ENCODE results near the gene IGFBP7. TPM values are rescaled to one million over a fixed set of nuclear protein-coding genes. Genes with fewer than 3 reads are reported as not detected.
A peak's percentile ranks its signal among the peaks of the same experiment; 100 is the strongest.

IGFBP7 gene
- 343 TPM for polyA plus RNA-seq (2013, experiment 1 of 2)
- polyA plus RNA-seq (2013, experiment 2 of 2), result 351 TPM

DNA sequence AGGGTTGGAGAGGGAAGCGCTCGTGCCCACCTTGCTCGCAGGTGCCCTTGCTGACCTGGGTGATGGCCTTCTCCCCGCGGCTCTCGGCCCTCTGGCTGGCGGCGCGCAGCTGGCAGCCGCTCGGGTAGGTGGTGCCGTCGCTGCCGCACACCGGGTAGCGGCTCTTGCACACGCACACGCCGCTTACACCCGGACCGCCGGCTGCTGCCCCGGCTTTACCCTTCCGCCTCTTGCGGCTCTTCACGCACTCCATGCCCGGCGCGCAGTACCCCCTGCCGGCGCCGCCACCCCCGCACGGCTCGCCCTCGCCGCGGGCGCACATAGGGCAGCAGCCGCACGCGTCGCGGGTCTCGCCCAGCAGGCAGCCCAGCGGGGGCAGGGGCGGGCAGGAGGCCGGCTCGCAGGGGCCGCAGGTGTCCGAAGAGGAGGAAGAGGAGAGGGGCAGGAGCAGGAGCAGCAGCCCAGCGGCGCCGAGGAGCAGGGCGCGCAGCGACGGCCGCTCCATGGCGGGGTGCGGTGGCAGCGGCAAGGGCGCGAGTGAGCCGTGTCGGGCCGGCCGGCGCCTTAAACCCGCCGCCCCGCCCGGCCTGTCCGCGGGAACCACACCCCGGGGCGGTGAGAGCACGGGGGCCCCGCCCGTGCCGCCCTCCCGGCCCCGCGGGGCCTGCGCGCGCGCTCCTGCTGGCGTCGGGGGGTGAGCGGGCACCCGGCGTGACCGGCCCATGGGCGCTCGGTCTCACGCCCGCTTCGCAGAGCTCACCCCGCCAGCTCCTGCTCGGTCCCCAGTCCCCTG lies at the start of gene IGFBP7:
IGFBP7 (minus strand) TSS at position 539 of the 793 bp plus-strand sequence; CDS start at position 505, 34 bp downstream.
- H3K9me3 ChIP-seq (ENCODE audit: control insufficient read depth, low read length), result no peaks in the 10 kb centered on the region
- WGBS, 2 experiments (ENCODE audit: insufficient coverage in 2 of 2), result 2 to 3% methylated on average over 72 to 90 of the region's 101 CpGs
- peak within 1 kb of the TSS; percentile 63 for H3K4me3 ChIP-seq (ENCODE audit: extremely low read depth, insufficient read depth, low read length, poor library complexity, severe bottlenecking)
- H3K27ac ChIP-seq (ENCODE audit: low read depth, low read length, severe bottlenecking), result peak within 1 kb of the TSS; percentile 31
- H3K4me1 ChIP-seq (ENCODE audit: control insufficient read depth, insufficient read depth, low read length, poor library complexity, severe bottlenecking), result peaks cover 30% of the 10 kb centered on the region
- peaks cover 30% of the 10 kb centered on the region for H3K36me3 ChIP-seq (ENCODE audit: control insufficient read depth, insufficient read depth, low read length)

DNA sequence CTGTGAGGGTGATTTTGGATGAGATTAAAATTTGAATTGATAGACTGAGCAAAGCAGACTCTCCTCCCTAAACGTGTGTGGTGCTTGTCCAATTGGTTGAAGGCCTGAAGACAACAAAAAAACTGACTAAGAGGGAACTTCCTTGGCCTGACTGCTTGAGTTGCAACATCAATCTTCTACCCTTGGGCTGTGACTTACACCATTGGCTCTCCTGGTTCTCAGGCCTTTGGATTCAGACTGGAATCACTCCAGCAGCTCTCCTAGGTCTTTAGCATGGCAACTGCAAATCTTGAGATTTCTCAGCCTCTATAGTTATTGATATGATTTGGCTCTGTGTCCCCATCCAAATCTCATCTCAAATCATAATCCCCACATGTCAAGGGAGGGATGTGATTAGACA lies 49.7 kb upstream of the IGFBP7 start:
- Histone ChIP-seq H3K4me1 (ENCODE audit: control insufficient read depth, insufficient read depth, low read length, poor library complexity, severe bottlenecking) (peaks cover 7% of the 10 kb centered on the region), H3K27ac (ENCODE audit: low read depth, low read length, severe bottlenecking) (no peak overlapping the region), H3K4me3 (ENCODE audit: extremely low read depth, insufficient read depth, low read length, poor library complexity, severe bottlenecking) (no peak overlapping the region), H3K36me3 (ENCODE audit: control insufficient read depth, insufficient read depth, low read length) (no peaks in the 10 kb centered on the region), H3K9me3 (ENCODE audit: control insufficient read depth, low read length) (peaks cover 5% of the 10 kb centered on the region)
- WGBS, 2 experiments (ENCODE audit: insufficient coverage in 2 of 2), result 100% methylated on average over 1 of the region's 1 CpG; no CpG with 5 or more reads in 1 of the 2 experiments

DNA sequence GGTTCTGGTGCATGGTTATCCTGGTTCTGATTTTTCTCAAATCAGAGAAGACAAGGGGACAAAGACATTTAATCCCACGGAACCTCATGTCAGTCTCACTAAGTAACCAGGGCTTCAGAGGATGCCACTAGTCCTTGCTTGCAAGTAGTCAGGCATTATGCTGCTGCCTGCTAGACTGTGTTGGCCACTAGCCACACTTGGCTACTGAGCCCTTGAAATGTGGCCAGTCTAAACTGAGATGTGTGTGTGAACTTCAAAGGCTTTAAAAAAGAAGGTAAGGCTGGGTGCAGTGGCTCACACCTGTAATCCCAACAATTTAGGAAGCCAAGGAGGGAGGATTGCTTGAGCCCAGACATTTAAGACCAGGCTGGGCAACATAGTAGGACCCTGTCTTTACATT lies 48.6 kb upstream of the IGFBP7 start:
- Histone ChIP-seq H3K27ac (ENCODE audit: low read depth, low read length, severe bottlenecking) (no peak overlapping the region), H3K4me1 (ENCODE audit: control insufficient read depth, insufficient read depth, low read length, poor library complexity, severe bottlenecking) (peaks cover 15% of the 10 kb centered on the region), H3K4me3 (ENCODE audit: extremely low read depth, insufficient read depth, low read length, poor library complexity, severe bottlenecking) (no peak overlapping the region), H3K36me3 (ENCODE audit: control insufficient read depth, insufficient read depth, low read length) (no peaks in the 10 kb centered on the region), H3K9me3 (ENCODE audit: control insufficient read depth, low read length) (peaks cover 5% of the 10 kb centered on the region)
- 71 to 88% methylated on average over 1 of the region's 1 CpG for WGBS, 2 experiments (ENCODE audit: insufficient coverage in 2 of 2)

GRCh38 chr4:57158221-57158620 lies 48.0 kb upstream of the IGFBP7 start:
- Histone ChIP-seq H3K4me3 (ENCODE audit: extremely low read depth, insufficient read depth, low read length, poor library complexity, severe bottlenecking) (no peak overlapping the region), H3K9me3 (ENCODE audit: control insufficient read depth, low read length) (peaks cover 5% of the 10 kb centered on the region), H3K27ac (ENCODE audit: low read depth, low read length, severe bottlenecking) (no peak overlapping the region), H3K4me1 (ENCODE audit: control insufficient read depth, insufficient read depth, low read length, poor library complexity, severe bottlenecking) (peaks cover 20% of the 10 kb centered on the region), H3K36me3 (ENCODE audit: control insufficient read depth, insufficient read depth, low read length) (no peaks in the 10 kb centered on the region)
- 50 to 71% methylated on average over 1 to 2 of the region's 2 CpGs for WGBS, 2 experiments (ENCODE audit: insufficient coverage in 2 of 2)

DNA sequence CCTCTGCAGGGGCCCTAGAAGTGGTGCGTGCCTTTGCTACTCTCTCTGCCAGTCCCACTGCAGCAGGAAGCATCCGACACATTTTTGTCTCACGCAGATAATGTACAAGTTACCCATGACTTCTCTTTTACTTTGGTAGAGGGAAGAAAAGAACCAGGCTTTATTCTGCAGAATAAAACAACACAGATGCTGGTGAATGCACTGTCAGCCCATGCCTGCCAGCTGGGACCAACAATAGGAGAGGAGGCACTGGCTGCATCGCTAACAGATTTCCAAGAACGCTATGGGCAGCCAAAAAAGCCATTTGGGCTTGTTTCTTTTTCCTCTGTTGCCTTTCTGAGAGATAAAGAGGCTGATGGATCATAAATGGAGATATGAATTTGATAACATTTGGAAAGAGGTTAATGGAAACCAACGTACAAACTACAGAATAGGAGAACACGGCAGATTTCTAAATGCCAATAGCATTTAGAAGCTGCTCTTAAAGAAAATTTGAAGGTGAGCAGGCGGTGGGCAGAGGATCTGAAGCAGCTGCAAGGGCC lies 47.5 kb upstream of the IGFBP7 start:
- Histone ChIP-seq H3K4me3 (ENCODE audit: extremely low read depth, insufficient read depth, low read length, poor library complexity, severe bottlenecking) (no peak overlapping the region), H3K36me3 (ENCODE audit: control insufficient read depth, insufficient read depth, low read length) (no peaks in the 10 kb centered on the region), H3K27ac (ENCODE audit: low read depth, low read length, severe bottlenecking) (no peak overlapping the region), H3K9me3 (ENCODE audit: control insufficient read depth, low read length) (peaks cover 5% of the 10 kb centered on the region), H3K4me1 (ENCODE audit: control insufficient read depth, insufficient read depth, low read length, poor library complexity, severe bottlenecking) (peaks cover 25% of the 10 kb centered on the region)
- WGBS, 2 experiments (ENCODE audit: insufficient coverage in 2 of 2), result 90 to 94% methylated on average over 6 of the region's 8 CpGs

- 72% methylated on average over 4 of the region's 7 CpGs; no CpG with 5 or more reads in 1 of the 2 experiments for WGBS, 2 experiments (ENCODE audit: insufficient coverage in 2 of 2)
- no peak overlapping the region for H3K4me3 ChIP-seq (ENCODE audit: extremely low read depth, insufficient read depth, low read length, poor library complexity, severe bottlenecking)
- H3K27ac ChIP-seq (ENCODE audit: low read depth, low read length, severe bottlenecking), result no peak overlapping the region
These were observed 46.2 kb upstream of the IGFBP7 start for GRCh38 chr4:57156242-57156990.

DNA sequence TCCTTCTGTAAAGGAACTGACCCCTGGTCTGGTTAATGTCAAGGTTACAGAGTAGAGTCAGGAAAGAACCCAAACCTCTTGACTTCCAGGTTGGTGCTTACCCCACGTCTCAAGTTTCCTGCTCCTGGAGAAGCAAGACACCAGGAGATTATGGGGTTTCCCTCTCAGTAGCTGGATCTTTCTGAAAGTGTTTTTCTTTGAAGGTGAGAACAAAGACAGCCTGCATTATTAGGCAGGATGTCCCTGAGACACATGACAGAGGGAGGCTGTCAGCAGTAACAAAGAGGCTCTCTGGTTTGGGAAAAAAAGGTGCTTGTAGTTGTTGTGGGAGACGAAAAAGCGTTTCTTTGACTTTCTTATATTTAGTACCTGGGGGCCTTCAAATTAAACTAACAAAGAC lies 44.7 kb upstream of the IGFBP7 start:
- Histone ChIP-seq H3K4me1 (ENCODE audit: control insufficient read depth, insufficient read depth, low read length, poor library complexity, severe bottlenecking) (peaks cover 25% of the 10 kb centered on the region), H3K9me3 (ENCODE audit: control insufficient read depth, low read length) (peaks cover 5% of the 10 kb centered on the region), H3K36me3 (ENCODE audit: control insufficient read depth, insufficient read depth, low read length) (no peaks in the 10 kb centered on the region), H3K4me3 (ENCODE audit: extremely low read depth, insufficient read depth, low read length, poor library complexity, severe bottlenecking) (no peak overlapping the region), H3K27ac (ENCODE audit: low read depth, low read length, severe bottlenecking) (peak overlapping the region; percentile 94)
- WGBS, 2 experiments (ENCODE audit: insufficient coverage in 2 of 2), result 14 to 52% methylated on average over 1 to 3 of the region's 3 CpGs

More at GRCh38 chr4:57156242-57156990, 46.2 kb upstream of the IGFBP7 start:
- peaks cover 25% of the 10 kb centered on the region for H3K4me1 ChIP-seq (ENCODE audit: control insufficient read depth, insufficient read depth, low read length, poor library complexity, severe bottlenecking)
- no peaks in the 10 kb centered on the region for H3K36me3 ChIP-seq (ENCODE audit: control insufficient read depth, insufficient read depth, low read length)
- peaks cover 5% of the 10 kb centered on the region for H3K9me3 ChIP-seq (ENCODE audit: control insufficient read depth, low read length)

DNA sequence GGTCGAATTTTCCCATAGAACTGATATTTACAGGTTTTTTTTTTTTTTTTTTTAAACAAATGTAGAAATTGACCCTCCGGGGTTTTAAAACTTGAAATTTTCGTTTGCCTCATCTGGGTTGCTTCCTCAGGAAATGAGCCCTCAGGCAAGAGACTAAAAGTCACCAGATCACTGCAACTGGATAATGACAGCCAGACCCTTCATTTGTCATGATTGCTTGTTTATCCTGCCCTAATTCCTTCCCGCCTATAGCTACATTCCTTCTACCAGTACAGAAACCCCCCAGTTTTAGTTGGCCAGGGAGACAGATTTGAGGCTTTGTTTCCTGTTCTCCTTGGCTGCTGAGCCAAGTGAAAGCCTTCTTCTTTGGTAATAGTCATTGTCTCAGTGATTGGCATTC lies 44.0 kb upstream of the IGFBP7 start:
- H3K27ac ChIP-seq (ENCODE audit: low read depth, low read length, severe bottlenecking), result peak overlapping the region; percentile 94
- 41 to 54% methylated on average over 2 to 3 of the region's 4 CpGs for WGBS, 2 experiments (ENCODE audit: insufficient coverage in 2 of 2)
- H3K4me1 ChIP-seq (ENCODE audit: control insufficient read depth, insufficient read depth, low read length, poor library complexity, severe bottlenecking), result peaks cover 30% of the 10 kb centered on the region
- no peaks in the 10 kb centered on the region for H3K36me3 ChIP-seq (ENCODE audit: control insufficient read depth, insufficient read depth, low read length)
- peaks cover 5% of the 10 kb centered on the region for H3K9me3 ChIP-seq (ENCODE audit: control insufficient read depth, low read length)
- H3K4me3 ChIP-seq (ENCODE audit: extremely low read depth, insufficient read depth, low read length, poor library complexity, severe bottlenecking), result no peak overlapping the region

DNA sequence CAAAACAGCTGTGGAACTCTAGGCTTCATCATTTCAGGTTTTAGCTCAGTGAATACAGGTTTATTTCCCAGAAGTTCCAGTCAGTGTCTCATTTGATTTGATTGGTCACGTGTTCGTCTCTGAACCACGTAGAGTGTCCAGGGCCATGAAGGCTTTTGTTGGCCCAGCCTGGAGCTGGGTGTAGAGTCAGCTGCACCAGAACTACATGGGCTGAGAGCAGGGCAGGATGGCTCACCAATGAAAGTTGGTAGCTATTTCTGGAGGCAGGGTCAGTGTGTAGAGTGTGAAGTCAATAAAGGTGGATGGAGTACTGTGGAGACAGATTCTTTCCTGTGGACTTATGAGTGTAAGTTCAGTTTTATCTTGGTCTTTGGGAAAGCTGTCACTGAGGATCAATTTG lies 43.0 kb upstream of the IGFBP7 start:
- H3K4me3 ChIP-seq (ENCODE audit: extremely low read depth, insufficient read depth, low read length, poor library complexity, severe bottlenecking), result no peak overlapping the region
- peaks cover 5% of the 10 kb centered on the region for H3K9me3 ChIP-seq (ENCODE audit: control insufficient read depth, low read length)
- peaks cover 39% of the 10 kb centered on the region for H3K4me1 ChIP-seq (ENCODE audit: control insufficient read depth, insufficient read depth, low read length, poor library complexity, severe bottlenecking)
- no peak overlapping the region for H3K27ac ChIP-seq (ENCODE audit: low read depth, low read length, severe bottlenecking)
- 86 to 94% methylated on average over 3 of the region's 3 CpGs for WGBS, 2 experiments (ENCODE audit: insufficient coverage in 2 of 2)
- H3K36me3 ChIP-seq (ENCODE audit: control insufficient read depth, insufficient read depth, low read length), result no peaks in the 10 kb centered on the region

- 86 to 89% methylated on average over 6 to 7 of the region's 8 CpGs for WGBS, 2 experiments (ENCODE audit: insufficient coverage in 2 of 2)
- Histone ChIP-seq H3K9me3 (ENCODE audit: control insufficient read depth, low read length) (peaks cover 5% of the 10 kb centered on the region), H3K4me3 (ENCODE audit: extremely low read depth, insufficient read depth, low read length, poor library complexity, severe bottlenecking) (no peak overlapping the region), H3K36me3 (ENCODE audit: control insufficient read depth, insufficient read depth, low read length) (no peaks in the 10 kb centered on the region), H3K27ac (ENCODE audit: low read depth, low read length, severe bottlenecking) (no peak overlapping the region), H3K4me1 (ENCODE audit: control insufficient read depth, insufficient read depth, low read length, poor library complexity, severe bottlenecking) (peaks cover 45% of the 10 kb centered on the region)
These were observed 41.3 kb upstream of the IGFBP7 start for GRCh38 chr4:57151481-57151880.
